HG03108 (cell line): ENCODE measurements around the gene FXR2.
"Not testable (repeated sequence)": the region's sequence is repeated elsewhere in the genome, so short reads cannot be mapped to it uniquely, and the experiment has no call there.

Experiments
- ATAC-seq: cut with Tn5 transposase; IDR thresholded peaks from one replicate; pipeline ENCODE4 v1.9.1; 2021; ENCODE audit warnings: moderate library complexity; ENCODE audit not compliant: unreplicated experiment

FXR2 gene

GRCh38 chr17:7629939-7630571, 15.4 kb upstream of the FXR2 start, which contains the start of gene SHBG:
Gene SHBG (plus strand): TSS chr17:7630135. CDS start chr17:7630173, 38 bp downstream.
- ATAC-seq: no peak

DNA sequence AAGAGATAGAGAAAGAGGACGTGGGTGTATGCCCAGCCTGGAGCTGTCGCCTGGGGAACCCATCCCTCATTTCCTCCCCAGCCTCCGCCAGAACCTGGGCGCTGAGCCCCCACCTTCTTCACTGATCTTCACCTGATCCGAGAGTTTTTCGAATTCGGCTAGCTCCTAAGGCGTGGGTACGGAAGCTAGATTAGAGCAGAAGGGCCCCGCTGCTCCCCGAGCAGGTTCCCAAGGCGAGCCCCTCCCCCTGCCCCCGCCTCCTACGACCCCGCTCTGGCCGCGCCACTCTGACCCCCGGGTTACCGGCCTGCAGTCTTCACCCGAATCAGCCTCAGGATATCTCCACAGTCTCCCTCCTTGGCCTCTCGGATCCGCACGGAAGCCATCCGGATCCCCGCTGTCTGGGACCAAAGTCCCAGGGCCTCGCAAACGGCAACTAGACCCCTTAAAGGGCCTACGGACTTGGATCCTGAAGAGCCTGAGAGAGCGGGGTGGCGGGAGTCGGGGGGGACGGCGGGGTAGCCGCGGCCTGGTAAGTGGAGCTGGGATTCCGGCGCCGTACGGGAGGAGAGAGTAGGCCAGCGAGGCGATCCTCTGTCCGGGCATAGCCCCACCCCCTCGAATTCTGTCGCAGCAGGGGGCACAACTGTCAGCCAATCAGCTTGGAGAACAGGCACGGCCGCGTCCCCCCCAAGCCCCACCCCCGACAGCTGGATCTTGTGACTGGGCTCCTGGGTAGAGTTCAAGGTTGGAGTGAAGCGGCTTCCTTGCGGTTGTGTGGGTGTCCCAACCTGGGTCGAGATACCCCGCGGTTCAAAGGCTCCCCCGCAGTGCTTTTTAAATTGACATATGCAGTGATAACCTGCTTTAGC, 12.8 kb upstream of the FXR2 start, which contains the start of gene SAT2:
TSS of gene SAT2 (minus strand) at position 572 of the 872 bp plus-strand sequence. CDS start at position 386, 186 bp downstream.
- peak; percentile 73 for ATAC-seq

GRCh38 chr17:7626956-7627249, 12.2 kb upstream of the FXR2 start:
- no peak for ATAC-seq

DNA sequence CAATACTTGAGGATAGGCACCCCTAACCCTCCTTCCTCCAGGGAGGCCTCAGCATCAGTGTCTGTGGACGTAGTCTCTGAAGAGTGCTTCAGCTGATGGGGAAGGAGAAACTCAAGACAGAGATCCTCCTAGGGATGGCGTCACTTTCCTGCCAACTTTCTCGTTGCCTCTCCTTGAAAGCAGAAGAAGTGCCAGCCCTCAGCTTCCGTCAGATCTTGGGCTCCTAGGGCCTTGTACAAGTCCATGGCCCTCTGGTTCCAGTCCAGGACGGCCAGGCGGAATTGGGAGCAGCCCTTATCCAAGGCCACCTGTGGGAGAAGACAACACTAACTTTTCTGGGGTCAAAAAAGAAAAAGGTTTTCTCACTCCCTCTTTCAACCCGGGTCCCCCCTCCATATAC, 11.6 kb upstream of the FXR2 start:
- no peak for ATAC-seq

- not testable (repeated sequence) for ATAC-seq
Measured at GRCh38 chr17:7625749-7626148, 11.1 kb upstream of the FXR2 start.

GRCh38 chr17:7623661-7624060, 9.0 kb upstream of the FXR2 start:
- no peak for ATAC-seq

- no peak for ATAC-seq
Measured at GRCh38 chr17:7620835-7621234, 6.1 kb upstream of the FXR2 start.

DNA sequence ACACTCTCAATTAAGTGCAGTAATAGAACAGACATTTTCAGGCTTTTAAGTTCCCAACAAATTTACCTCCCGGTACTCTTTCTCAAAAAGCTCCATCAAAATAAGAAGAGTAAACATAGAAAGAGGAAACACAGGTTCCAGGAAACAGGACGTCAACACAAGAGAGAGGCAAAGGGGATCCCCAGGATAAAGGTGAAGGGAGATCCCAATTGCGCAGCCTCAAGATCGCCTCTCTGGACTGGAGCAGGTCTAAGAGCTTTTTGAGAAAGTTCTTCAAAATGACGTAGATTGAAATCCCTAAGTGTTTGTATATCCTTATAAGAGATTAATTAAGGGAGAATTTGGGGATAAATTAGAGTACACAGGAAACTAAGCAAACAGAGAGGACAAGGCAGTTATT, 3.9 kb upstream of the FXR2 start:
- ATAC-seq: no peak

DNA sequence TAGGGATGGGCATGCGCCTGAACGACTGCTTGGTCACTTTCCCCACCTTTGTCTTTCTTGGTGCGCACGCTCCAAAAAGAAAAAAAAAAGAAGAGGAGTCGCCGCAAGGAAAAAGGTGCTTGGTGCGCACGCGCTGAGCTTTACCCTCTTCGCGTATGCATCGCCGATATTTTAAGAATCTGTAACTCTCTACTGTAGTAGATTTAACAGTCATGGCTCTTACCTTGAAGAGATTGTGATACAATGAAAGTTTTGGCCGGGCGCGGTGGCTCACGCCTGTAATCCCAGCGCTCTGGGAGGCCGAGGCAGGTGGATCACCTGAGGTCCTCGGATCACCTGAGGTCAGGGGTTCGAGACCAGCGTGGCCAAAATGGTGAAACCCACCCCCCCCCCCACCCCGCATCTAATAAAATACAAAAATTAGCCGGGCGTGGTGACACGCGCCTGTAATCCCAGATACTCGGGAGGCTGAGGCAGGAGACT, 609 bp upstream of the FXR2 start:
- no peak for ATAC-seq

- ATAC-seq: no peak
Measured at GRCh38 chr17:7613769-7614424, 800 bp downstream of the FXR2 start.

GRCh38 chr17:7612294-7612640, 2.4 kb downstream of the FXR2 start:
- no peak for ATAC-seq

DNA sequence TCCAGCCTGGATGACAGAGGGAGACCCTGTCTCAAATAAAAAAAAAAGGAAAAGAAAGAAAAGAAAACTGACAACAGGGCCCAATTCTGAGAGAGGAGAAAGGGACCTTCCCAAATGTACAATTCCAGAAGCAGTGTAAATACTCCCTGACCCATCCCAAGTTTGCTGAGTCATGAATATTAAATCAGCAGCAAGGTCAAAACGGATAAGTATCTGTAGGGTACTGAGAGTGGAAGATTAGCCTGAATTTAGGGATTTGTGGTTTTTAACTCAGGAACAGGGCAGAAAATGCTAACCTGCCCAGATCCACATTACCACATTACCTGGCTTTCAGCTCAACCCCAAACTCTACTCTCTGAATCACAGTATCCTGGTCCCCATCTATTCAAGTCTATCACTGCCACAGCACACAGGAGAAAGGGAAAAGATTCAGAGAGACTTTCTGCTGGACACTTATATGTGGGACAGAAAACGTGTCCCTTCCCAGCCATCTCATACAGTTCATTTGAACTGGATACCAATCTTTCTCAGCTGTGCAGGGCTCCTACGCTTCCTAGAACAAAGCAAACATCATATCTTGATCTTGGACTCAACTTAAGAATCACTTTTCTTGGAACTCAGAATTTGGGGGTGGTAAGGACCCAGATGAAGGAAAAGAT, 2.9 kb downstream of the FXR2 start:
- no peak for ATAC-seq

DNA sequence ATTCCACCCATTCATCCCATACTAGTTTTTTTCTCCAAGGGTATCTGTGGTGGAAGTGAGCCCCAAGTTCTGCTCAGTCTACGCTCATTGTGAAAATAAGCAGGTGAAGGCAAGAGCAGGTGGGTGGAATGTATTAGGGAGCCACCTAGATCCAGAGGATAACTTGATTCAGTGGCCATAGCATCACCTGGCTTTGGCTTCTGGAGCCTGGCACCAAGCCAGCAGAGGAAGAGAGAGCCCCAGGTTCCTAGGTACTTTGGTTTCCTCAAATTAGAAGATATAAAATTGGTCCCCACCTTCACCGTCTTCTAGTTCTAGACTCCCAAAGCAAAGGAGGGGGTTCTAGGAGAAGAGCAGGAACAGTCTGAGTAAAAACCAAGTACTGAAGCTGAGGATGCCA, 4.1 kb downstream of the FXR2 start:
- no peak for ATAC-seq

GRCh38 chr17:7606280-7606679, 8.4 kb downstream of the FXR2 start:
- ATAC-seq: no peak

DNA sequence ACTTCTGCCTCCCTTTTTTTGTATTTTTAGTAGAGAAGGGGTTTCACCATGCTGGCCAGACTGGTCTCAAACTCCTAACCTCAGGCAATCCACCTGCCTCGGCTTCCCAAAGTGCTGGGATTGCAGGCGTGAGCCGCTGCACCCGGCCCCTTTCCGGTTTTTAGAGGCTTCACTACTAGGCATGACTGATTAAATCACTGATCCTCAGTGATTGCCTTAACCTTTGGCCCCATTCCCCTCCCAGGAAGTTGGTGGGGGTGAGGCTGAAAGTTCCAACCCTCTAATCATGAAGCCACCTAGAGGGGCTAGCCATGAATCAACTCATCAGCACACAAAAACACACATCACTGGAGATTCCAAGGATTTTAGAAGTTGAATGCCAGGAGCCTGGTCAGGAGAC, 17.1 kb downstream of the FXR2 start:
- not testable (repeated sequence) for ATAC-seq

DNA sequence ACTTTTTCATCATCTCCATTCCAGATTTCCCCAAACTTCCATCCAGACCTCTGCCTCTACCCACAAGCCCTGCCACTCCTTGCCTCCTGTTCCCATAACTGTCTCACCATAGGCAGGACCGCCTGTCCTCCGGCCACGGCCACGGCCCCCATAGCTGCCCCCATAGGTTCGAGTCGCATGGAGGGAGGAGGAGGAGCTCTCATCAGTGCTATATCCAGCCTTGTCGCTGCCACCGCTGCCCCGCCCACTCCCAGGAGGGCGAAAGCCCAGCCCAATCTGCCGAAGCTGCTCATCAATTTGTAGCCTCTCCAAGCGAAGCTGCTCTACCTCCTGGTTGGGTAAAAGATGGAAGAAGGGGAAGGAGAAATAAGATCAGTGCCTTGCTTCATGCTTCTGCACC, 21.4 kb downstream of the FXR2 start:
- no peak for ATAC-seq

DNA sequence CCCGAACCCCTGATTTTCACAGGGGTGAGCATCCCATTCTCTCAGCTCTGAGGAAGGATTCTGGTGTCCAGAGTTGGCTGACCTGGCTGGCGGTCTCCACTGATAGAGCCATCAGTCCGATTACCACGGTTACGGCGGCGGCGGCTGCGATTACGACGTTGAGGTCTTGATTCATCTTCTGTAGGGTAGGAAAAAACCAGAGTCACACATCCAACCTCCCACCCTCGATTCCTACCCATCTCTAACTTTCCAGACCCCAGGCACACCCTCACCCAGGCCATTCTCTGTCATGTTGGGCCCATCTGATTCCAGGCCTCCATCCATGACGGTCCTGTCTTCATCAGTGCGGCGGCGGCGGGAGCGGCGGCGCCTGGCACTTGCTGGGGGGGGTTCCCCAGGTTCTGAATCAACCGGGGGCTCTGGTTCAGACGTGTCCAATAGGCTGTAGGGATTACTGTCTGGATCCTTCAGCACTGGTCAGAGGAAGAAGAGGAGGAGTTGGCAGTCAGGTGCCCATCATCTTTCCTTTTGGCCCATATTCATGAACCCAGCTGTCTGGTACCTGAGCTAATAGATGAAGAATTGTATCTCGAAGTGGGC, 22.2 kb downstream of the FXR2 start:
- ATAC-seq: no peak

GRCh38 chr17:7591596-7591995, 23.1 kb downstream of the FXR2 start:
- no peak for ATAC-seq

DNA sequence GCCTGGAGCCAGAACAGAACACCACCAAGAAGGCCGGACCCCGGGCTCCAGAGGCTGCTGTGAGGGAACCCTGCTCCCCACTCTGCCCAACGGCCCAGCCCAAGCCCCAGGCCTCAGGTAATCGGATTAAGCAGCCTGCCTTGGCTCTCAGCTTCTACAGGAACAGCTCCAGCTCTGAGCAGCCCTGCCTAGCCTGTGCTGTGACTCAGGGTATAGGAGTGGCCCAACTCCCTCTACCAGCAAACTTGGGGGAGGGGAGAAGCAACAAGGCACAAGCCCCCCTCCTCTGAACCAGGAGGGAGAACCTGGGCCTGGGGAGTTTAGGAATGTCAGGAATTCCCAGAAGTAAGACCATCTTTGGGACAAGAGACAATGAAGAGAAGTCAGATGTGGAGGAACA, 24.0 kb downstream of the FXR2 start:
- ATAC-seq: no peak

DNA sequence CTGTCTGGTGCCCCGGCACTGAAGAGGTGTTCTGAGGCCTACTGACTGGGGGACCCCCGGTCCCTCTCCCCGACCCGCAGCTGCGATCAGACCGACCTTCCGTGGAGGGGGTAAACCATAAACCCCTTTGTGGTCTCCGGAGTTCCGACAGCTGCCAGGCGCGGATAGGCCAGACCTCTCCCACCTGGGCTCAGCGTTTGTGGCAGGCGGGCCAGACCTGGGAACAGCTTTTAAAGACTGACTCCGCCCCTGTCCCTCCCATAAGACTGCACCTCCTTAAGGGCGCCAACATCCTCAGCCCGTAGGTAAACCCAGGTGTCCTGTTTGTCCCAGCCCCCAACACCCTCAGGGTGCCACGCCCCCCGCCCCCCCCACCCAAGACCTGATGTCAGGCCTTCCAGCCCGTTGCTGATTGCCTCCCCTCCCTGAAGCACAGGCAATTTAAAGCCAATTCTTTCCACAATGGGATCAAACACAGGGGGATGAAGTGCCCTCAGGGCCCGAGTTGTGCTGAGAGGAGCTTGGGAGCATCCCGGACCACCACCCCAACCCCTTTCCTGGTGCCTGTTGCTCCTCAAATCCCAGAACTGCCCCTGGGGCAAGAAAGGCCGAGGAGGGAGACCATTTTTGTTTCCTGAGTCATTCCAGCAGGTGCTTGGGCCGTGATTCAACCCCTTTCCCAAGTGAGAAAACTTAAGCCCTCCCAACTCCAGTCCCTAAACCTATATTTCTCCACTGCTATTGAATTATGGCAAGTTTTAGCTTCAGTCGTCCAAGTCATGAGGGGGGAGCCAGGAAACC, 24.6 kb downstream of the FXR2 start, which contains the start of gene SOX15:
TSS of gene SOX15 (minus strand) at position 204 of the 801 bp plus-strand sequence. CDS start 418 bp downstream, outside the sequence.
- no peak for ATAC-seq
